ENCODE data around the gene DIS3L2.
"Not testable (repeated sequence)": the region's sequence is repeated elsewhere in the genome, so short reads cannot be mapped to it uniquely, and the experiment has no call there.

The DIS3L2 gene

GRCh38 chr2:232299927-232300674 lies 338.6 kb downstream of the DIS3L2 start:
- DNase-seq (ENCODE audit: low read depth) = no peak

- DNase-seq (ENCODE audit: low read depth) = no peak
Measured at GRCh38 chr2:232300894-232301387, 339.4 kb downstream of the DIS3L2 start.

GRCh38 chr2:232304236-232304635 lies 342.7 kb downstream of the DIS3L2 start:
- no peak for DNase-seq (ENCODE audit: low read depth)

DNA sequence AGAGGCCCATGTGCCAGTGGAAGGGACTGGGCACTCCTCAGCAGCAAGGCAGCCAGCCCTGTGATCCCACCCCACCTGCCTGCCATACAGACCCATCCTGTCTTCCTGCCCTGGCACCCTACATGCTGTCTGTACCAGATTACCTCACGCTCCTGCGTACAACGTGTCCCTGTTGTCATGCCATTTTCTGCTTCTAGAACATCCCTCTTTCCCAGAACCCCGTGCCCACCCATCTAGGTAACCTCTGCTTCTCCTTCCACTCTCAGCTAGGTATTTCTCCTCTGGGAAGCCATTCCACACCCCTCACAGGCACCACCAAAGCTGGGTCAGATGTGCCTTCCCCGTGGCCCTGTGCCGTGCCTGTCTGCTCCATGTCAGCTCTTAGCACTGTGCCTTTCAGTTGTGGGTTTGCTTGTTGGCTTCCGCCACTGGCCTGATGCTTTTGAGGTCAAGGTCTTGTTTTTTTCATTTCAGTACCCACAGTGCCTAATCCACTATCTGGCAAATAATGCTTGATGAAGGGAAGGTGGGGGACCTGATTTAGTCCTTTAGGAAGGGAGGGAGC lies 345.3 kb downstream of the DIS3L2 start:
- no peak for DNase-seq (ENCODE audit: low read depth)

- no peak for DNase-seq (ENCODE audit: low read depth)
Measured at GRCh38 chr2:232307854-232308253, 346.3 kb downstream of the DIS3L2 start.

DNA sequence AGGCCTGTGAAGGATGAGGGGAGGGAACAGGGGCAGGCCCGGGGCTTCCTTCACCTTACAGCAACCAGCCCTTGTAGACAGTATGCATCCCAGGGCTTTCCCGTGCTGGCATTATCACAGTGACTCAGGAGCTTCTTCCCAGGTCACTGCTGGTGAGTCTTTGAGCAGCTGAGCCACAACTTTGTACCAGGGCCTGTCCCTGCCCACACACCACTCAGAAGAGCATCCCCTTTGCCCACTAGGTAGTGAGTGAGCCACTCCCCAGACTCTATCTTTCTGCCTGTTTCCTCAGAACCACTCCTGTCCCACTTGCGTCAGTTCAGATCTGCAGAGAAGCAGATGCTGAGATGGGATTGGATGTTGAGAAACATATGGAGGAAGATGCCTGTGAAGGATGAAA lies 347.5 kb downstream of the DIS3L2 start:
- no peak for DNase-seq (ENCODE audit: low read depth)

- DNase-seq (ENCODE audit: low read depth) = no peak
Measured at GRCh38 chr2:232309592-232309991, 348.1 kb downstream of the DIS3L2 start.

DNA sequence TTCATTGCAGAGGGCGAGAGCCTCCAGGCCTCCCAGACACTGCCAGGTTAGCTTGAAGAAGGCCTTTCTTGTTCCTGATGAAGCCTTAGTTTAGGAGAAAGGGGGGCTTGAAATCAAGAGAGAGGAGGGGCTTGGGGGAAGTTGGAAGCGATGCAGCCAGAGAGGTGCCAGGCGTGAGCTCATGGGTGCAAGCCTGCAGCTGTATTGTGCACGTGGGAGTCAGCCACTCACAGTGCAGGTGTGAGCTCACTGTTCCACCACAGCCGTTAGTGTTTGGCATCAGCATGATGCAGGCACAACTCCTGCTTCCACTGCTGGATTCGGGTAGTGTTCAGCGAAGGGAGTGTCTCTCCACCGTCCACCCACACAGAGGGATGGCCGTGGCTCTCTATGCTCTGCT lies 348.6 kb downstream of the DIS3L2 start:
- DNase-seq (ENCODE audit: low read depth) = no peak

DNA sequence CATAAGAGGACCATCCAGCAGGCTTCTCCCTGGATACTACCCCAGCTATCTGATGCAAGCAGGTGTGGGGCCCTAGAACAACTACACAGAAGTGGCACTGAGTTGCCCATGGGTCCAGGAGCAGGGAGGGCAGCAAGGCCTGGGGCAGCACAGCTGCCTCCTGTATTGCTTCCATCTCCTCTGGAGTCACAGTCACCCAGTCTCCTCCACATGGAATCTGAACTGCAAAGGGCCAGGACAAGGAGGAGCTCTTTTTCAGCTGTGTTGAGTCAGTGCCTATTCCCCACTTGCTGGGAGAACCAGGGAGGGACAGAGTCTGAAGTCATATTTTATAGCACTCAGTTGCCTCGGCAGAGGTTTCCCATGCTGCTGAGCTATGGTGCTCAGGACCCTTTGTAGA lies 349.2 kb downstream of the DIS3L2 start:
- no peak for DNase-seq (ENCODE audit: low read depth)

DNA sequence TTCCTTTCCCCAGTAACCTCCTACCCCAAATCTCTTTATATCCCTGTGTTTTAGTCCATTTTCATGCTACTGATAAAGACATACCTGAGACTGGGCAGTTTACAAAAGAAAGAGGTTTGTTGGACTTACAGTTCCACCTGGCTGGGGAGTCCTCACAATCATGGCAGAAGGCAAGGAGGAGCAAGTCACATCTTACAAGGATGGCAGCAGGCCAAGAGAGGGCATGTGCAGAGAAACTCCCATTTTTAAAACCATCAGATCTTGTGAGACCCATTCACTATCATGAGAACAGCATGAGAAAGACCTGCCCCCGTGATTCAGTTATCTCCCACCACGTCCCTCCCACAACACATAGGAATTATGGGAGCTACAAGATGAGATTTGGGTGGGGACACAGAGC lies 352.1 kb downstream of the DIS3L2 start:
- not testable (repeated sequence) for DNase-seq (ENCODE audit: low read depth)

GRCh38 chr2:232315049-232315922 lies 353.8 kb downstream of the DIS3L2 start:
- peak; percentile 58 for DNase-seq (ENCODE audit: low read depth)

DNA sequence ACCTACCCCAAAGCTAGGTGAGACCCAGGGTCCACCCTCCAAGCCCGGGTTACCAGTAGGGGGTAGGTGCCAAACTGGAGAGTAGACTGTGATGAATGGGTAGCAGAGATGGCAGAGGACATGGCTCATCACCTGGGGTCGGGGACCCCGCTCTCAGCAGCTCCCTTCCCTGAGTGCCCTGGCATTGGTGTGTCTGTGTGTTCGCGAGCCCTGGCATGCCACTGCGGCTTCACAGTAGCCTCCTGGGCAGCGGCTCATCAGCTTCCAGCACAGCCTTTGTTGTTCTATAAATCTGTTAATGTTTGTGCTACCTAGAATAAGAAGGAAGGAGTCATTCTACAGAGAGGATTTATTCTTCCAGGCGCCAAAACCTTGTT lies 354.4 kb downstream of the DIS3L2 start:
- DNase-seq (ENCODE audit: low read depth) = no peak

- DNase-seq (ENCODE audit: low read depth) = no peak
Measured at GRCh38 chr2:232316461-232317330, 355.2 kb downstream of the DIS3L2 start.

DNA sequence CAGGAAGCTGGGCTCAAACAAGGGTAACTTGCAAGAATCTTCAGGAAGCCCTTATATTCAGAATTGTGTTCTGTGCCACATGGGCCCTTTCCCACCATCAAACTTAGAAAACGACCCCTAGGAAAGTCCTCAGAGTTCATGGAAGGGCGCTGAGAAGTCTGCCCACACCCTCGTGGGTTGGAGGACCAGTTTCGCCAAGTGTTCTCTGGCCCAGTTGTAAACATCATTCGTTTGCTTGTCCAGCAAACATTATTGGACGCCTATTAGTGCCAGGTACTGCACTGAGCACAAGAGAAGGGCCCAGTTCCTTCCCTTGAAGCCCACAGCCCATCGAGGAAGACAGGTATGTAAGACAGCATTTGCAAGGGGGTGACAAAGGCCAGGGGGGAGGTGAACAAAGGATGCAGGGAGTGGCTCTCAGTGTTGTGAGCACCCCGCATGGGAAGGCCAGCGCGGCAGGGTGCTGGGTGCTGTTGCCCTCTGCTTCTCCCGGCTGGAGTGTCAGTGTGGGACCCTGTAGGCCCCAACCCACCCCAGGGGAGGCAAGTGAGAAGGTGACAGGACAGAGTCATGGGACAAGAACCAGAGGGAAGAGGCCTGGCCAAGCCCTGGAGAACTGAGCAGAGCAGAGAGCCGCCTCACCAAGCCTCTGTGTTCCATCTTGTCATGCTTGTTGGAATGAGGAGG lies 356.8 kb downstream of the DIS3L2 start:
- DNase-seq (ENCODE audit: low read depth) = no peak

GRCh38 chr2:232319067-232319802 lies 357.7 kb downstream of the DIS3L2 start:
- no peak for DNase-seq (ENCODE audit: low read depth)

- DNase-seq (ENCODE audit: low read depth) = no peak
Measured at GRCh38 chr2:232319803-232320442, 358.4 kb downstream of the DIS3L2 start.

- DNase-seq (ENCODE audit: low read depth) = no peak
Measured at GRCh38 chr2:232320443-232320803, 358.9 kb downstream of the DIS3L2 start.

DNA sequence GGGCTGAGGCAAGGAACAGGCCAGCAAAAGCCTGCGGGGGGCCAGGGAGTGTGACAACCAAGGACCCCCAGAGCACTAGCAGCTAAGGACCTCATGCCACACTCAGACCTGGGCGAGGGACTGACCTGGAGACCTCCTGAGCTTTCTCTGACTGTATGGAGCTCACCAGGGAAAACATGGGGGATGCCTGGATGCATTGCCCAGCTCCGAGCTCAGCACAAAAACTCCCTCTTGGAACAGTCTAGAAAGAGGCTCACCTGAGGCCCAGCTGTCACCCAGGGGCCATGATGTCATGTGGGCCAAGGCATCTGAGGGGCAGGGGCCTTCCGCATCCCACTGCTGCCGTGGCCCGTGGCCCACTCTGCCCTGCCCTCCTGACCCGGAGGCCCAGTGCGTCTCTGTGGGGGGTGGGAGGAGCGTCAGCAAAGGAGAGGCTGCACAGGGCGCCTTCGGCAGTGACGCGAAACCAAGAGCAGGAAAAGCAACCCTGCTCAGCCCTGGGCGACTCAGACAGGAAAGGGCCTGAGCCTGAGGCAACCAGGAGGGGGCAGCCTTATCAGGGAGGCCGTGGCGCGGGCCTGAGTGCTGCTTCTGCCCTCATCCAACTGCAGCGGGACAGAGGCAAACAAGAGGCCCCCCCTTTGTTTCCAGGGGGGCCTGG lies 359.8 kb downstream of the DIS3L2 start:
- peak; percentile 26 for DNase-seq (ENCODE audit: low read depth)

DNA sequence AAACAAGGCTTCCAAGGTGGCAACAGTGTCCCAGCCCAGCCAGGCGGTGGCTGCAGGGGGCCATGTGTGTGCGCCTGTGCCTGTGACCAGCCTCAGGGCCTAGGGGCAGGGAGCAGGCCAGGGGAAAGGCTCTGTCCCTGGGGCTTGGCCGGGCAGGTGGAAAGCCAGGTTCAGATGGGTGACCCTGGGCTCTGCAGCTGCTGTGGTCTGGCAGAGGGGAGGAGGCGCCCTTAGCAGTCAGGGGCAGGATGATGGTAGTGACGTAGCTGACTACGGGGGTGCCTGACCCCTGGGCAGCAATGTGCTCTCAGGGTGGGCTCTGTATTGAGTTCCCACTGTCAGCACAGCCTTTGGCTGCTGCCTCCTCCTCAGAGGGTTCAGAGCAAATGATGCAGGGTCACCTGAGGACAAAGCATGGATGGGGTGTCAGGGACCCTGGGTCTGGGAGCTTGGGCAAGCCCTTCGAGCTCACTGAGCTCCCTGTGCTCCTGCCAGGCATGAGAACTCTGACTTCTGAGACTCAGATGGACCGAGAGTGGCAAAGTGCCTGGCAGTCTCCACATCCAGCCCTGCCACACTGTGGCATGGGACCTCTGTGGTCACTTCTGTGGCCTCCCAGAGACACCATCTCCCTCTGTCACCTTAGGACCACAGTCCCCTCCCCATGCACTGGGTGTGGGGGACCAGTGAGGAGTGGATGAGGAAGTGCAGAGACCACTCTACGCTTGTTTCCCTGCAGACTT lies 360.5 kb downstream of the DIS3L2 start:
- no peak for DNase-seq (ENCODE audit: low read depth)

Measured in activated T-helper 1 cell treated with Interleukin-2 at 50 U/mL for 16 hours (primary cell).